K562 (cell line): ENCODE data around the gene PPP1R16B. TPM values are rescaled to one million over a fixed set of nuclear protein-coding genes. Genes with fewer than 3 reads are reported as not detected.

ENCODE experiments used
- ARID3B ChIP-seq: fragments of 250-450 bp; sonication (Bioruptor Pico); IDR thresholded peaks from 2 replicates; pipeline ENCODE4 v1.4.0; 2020; ENCODE audit warnings: borderline replicate concordance
- CUX1 ChIP-seq: fragments of 200-800 bp; sonication (Bioruptor generic); IDR thresholded peaks from 2 replicates; pipeline ENCODE4 v1.6.1; 2016; ENCODE audit warnings: missing genetic modification characterization, missing compliant biosample characterization
- HMBOX1 ChIP-seq: sonication (generic); IDR thresholded peaks from 2 replicates; pipeline ENCODE4 v1.6.1; 2016
- SRSF7 ChIP-seq: fragments of 200-400 bp; formaldehyde crosslinking; optimal IDR thresholded peaks from 2 replicates; pipeline ENCODE3; 2017; ENCODE audit warnings: mild to moderate bottlenecking, low read depth, low read length
- ZNF143 ChIP-seq: sonication (generic); formaldehyde crosslinking; IDR thresholded peaks from 2 replicates; pipeline ENCODE4 v1.9.0; 2022; ENCODE audit warnings: mild to moderate bottlenecking, missing genetic modification reagents
- ZNF507 ChIP-seq: conservative IDR thresholded peaks from 2 replicates; pipeline ENCODE4 v1.6.1; 2017; ENCODE audit warnings: missing genetic modification characterization, missing compliant biosample characterization
- polyA plus RNA-seq, 8 experiments: library from polyadenylated mRNA; depleted of rRNA in 4 of 8; stranded (reverse) in 5 of 8; unstranded in 3 of 8; fragments of >200 nt; fragmentation: Nextera tagmentation in 2 of 8; fragmentation: Illumina TruSeq in 1 of 8; extraction: Ambion mirVana in 2 of 8; extraction: Trizol in 1 of 8; gene quantifications; 2 replicates each; pipeline versions ENCODE4 v1.2.1 to v1.2.3, GENCODE V29; 2011 to 2014; ENCODE audit warnings: inconsistent platforms in 1 of 8, missing spikeins in 1 of 8
- total RNA-seq, 7 experiments: library from RNA; depleted of rRNA in 6 of 7; stranded (reverse); fragments of >200 nt in 6 of 7; fragmentation: Illumina TruSeq in 2 of 7; extraction: Trizol in 2 of 7; gene quantifications; 2 replicates each; pipeline versions ENCODE4 v1.2.1 to v1.2.3, GENCODE V29; 2011 to 2021; ENCODE audit warnings: low replicate concordance in 1 of 7
- TF ChIP-seq, protein P1 (sequence below): fragments of 450-650 bp; IDR thresholded peaks from 2 replicates; pipeline ENCODE4 v1.6.1; 2017; ENCODE audit warnings: antibody characterized with exemption, mild to moderate bottlenecking
- TF ChIP-seq, protein P2 (sequence below), 2 experiments: fragments of 200-800 bp in 1 of 2; sonication (Bioruptor generic) in 1 of 2; sonication (generic) in 1 of 2; formaldehyde crosslinking in 1 of 2; IDR thresholded peaks in 1 of 2; conservative IDR thresholded peaks in 1 of 2; 2 replicates each; pipeline versions ENCODE4 v1.5.0 to v1.6.1; 2016 to 2020; ENCODE audit warnings: missing compliant biosample characterization in 1 of 2, missing genetic modification characterization in 1 of 2, missing genetic modification reagents in 1 of 2

PPP1R16B gene
- total and polyA plus RNA-seq, 9 of the 15 experiments (the other 6 are each of a cell fraction or from before 2014, with no cell fraction given), result 1.5 to 11.5 (median 6.8) TPM

GRCh38 chr20:38854654-38855066, 49.2 kb downstream of the PPP1R16B start (continued):
- TF ChIP-seq, protein P1, sequence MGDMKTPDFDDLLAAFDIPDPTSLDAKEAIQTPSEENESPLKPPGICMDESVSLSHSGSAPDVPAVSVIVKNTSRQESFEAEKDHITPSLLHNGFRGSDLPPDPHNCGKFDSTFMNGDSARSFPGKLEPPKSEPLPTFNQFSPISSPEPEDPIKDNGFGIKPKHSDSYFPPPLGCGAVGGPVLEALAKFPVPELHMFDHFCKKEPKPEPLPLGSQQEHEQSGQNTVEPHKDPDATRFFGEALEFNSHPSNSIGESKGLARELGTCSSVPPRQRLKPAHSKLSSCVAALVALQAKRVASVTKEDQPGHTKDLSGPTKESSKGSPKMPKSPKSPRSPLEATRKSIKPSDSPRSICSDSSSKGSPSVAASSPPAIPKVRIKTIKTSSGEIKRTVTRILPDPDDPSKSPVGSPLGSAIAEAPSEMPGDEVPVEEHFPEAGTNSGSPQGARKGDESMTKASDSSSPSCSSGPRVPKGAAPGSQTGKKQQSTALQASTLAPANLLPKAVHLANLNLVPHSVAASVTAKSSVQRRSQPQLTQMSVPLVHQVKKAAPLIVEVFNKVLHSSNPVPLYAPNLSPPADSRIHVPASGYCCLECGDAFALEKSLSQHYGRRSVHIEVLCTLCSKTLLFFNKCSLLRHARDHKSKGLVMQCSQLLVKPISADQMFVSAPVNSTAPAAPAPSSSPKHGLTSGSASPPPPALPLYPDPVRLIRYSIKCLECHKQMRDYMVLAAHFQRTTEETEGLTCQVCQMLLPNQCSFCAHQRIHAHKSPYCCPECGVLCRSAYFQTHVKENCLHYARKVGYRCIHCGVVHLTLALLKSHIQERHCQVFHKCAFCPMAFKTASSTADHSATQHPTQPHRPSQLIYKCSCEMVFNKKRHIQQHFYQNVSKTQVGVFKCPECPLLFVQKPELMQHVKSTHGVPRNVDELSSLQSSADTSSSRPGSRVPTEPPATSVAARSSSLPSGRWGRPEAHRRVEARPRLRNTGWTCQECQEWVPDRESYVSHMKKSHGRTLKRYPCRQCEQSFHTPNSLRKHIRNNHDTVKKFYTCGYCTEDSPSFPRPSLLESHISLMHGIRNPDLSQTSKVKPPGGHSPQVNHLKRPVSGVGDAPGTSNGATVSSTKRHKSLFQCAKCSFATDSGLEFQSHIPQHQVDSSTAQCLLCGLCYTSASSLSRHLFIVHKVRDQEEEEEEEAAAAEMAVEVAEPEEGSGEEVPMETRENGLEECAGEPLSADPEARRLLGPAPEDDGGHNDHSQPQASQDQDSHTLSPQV, result peak; percentile 91
- TF ChIP-seq ZNF143 (CRISPR knock-in tag) (no peak), ARID3B (CRISPR knock-in tag) (no peak), HMBOX1 (0 out of 2 replicates have a peak, but pooled peaks have one; percentile 17), CUX1 (CRISPR knock-in tag) (no peak), SRSF7 (no peak), ZNF507 (tag) (no peak)
- TF ChIP-seq, protein P2, sequence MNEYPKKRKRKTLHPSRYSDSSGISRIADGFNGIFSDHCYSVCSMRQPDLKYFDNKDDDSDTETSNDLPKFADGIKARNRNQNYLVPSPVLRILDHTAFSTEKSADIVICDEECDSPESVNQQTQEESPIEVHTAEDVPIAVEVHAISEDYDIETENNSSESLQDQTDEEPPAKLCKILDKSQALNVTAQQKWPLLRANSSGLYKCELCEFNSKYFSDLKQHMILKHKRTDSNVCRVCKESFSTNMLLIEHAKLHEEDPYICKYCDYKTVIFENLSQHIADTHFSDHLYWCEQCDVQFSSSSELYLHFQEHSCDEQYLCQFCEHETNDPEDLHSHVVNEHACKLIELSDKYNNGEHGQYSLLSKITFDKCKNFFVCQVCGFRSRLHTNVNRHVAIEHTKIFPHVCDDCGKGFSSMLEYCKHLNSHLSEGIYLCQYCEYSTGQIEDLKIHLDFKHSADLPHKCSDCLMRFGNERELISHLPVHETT (CRISPR knock-in tag; conservative IDR thresholded peaks at IDR 0.05 in 1 of 2, IDR thresholded peaks at IDR 0.05 in 1 of 2), result peak in 1 of 2 experiments; percentile 58; a peak in 2 of 4 replicates
